GM12873 (cell line): Measurements from ENCODE around the gene CADM2.

Experiments used
- CTCF ChIP-seq: IDR thresholded peaks from 2 replicates; pipeline ENCODE4 v1.5.1; 2012; ENCODE audit warnings: low read depth, mild to moderate bottlenecking, moderate library complexity, low read length, control low read depth; ENCODE audit not compliant: insufficient read depth; ENCODE audit errors: missing control alignments

CADM2 gene

GRCh38 chr3:85737846-85738245, 779.1 kb downstream of the CADM2 start:
- TF ChIP-seq CTCF: no peak

- TF ChIP-seq CTCF: no peak
Observed at GRCh38 chr3:85740561-85740960, 781.8 kb downstream of the CADM2 start.

- TF ChIP-seq CTCF: no peak
Observed at GRCh38 chr3:85758442-85758841, 799.7 kb downstream of the CADM2 start.

GRCh38 chr3:85760342-85760741, 801.6 kb downstream of the CADM2 start:
- no peak for TF ChIP-seq CTCF

GRCh38 chr3:85780806-85781205, 822.0 kb downstream of the CADM2 start:
- TF ChIP-seq CTCF: no peak

- no peak for TF ChIP-seq CTCF
Observed at GRCh38 chr3:85781806-85782205, 823.0 kb downstream of the CADM2 start.

GRCh38 chr3:85783291-85783690, 824.5 kb downstream of the CADM2 start:
- no peak for TF ChIP-seq CTCF
